HUES64 (cell line): Measurements from ENCODE around the gene IQCH.

Experiments used
- H3K27ac ChIP-seq: 2 replicates; pipeline ENCODE4 v1.7.0; 2013; ENCODE audit warnings: low read depth, low read length, inconsistent platforms
- H3K27me3 ChIP-seq: 2 replicates; pipeline ENCODE4 v1.6.1; 2013; ENCODE audit warnings: mild to moderate bottlenecking, low read length; ENCODE audit not compliant: insufficient read depth
- H3K36me3 ChIP-seq: 2 replicates; pipeline ENCODE4 v1.6.1; 2013; ENCODE audit warnings: mild to moderate bottlenecking, low read length; ENCODE audit not compliant: insufficient read depth
- H3K4me1 ChIP-seq: 2 replicates; pipeline ENCODE4 v1.6.1; 2013; ENCODE audit warnings: mild to moderate bottlenecking, low read length, moderate library complexity; ENCODE audit not compliant: insufficient read depth
- H3K4me3 ChIP-seq: 2 replicates; pipeline ENCODE4 v1.5.1; 2013; ENCODE audit warnings: mild to moderate bottlenecking, low read length, moderate library complexity
- H3K9ac ChIP-seq: 2 replicates; pipeline ENCODE4 v1.6.1; 2013; ENCODE audit warnings: mild to moderate bottlenecking, low read depth, low read length
- H3K9me3 ChIP-seq: 2 replicates; pipeline ENCODE4 v1.6.1; 2013; ENCODE audit warnings: low read depth, low read length; ENCODE audit not compliant: insufficient read depth
- WGBS: fragments of 150-250, 120-280 bp; methylation state at CpG from one replicate; pipeline ENCODE4 v1.1.7; 2013; ENCODE audit warnings: missing lambda C conversion rate; 5-methylcytosine and 5-hydroxymethylcytosine counted together

The IQCH gene

DNA sequence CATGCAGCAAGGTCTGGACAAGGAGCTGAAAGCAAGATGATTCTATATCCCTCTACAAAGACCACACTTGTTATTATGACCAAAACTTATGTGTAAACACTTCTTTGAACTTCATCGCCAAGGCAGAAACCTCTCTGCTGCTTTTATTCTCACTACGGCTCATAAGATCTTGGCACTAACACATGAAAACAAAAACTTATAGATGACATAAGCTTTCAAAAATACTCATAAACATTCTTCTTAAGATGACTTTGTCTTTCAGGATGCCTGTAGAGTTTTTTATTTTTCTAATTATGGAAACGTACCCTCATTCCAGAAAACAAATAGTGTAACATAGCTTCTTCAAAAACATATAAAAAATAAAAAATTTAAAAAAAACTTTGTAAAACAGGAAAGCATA is 253.8 kb downstream of the IQCH start:
- no peak overlapping the region for H3K27ac ChIP-seq
- 97% methylated on average over 2 of the region's 3 CpGs for WGBS
- no peaks in the 10 kb centered on the region for H3K27me3 ChIP-seq
- H3K9ac ChIP-seq: no peak overlapping the region
- no peak overlapping the region for H3K4me3 ChIP-seq
- no peaks in the 10 kb centered on the region for H3K36me3 ChIP-seq
- no peaks in the 10 kb centered on the region for H3K9me3 ChIP-seq
- H3K4me1 ChIP-seq: peaks cover 9% of the 10 kb centered on the region; the same call in 1 of the 2 replicates

GRCh38 chr15:67509918-67510317 is 255.3 kb downstream of the IQCH start:
- 95% methylated on average over 4 of the region's 4 CpGs for WGBS
- Histone ChIP-seq H3K9me3 (no peaks in the 10 kb centered on the region), H3K27ac (no peak overlapping the region), H3K4me3 (no peak overlapping the region), H3K9ac (no peak overlapping the region), H3K27me3 (no peaks in the 10 kb centered on the region), H3K4me1 (no peaks in the 10 kb centered on the region), H3K36me3 (no peaks in the 10 kb centered on the region)

GRCh38 chr15:67510597-67511190 is 256.1 kb downstream of the IQCH start:
- Histone ChIP-seq H3K9me3 (no peaks in the 10 kb centered on the region), H3K9ac (no peak overlapping the region), H3K27ac (no peak overlapping the region), H3K4me3 (no peak overlapping the region), H3K36me3 (no peaks in the 10 kb centered on the region), H3K4me1 (no peaks in the 10 kb centered on the region), H3K27me3 (no peaks in the 10 kb centered on the region)
- WGBS: 97% methylated on average over 6 of the region's 7 CpGs

- H3K4me1 ChIP-seq: no peaks in the 10 kb centered on the region
- no peak overlapping the region for H3K27ac ChIP-seq
- H3K4me3 ChIP-seq: no peak overlapping the region
- H3K9me3 ChIP-seq: no peaks in the 10 kb centered on the region
- H3K36me3 ChIP-seq: no peaks in the 10 kb centered on the region
- H3K9ac ChIP-seq: no peak overlapping the region
- no peaks in the 10 kb centered on the region for H3K27me3 ChIP-seq
- 96% methylated on average over 2 of the region's 3 CpGs for WGBS
These were observed 257.0 kb downstream of the IQCH start for GRCh38 chr15:67511606-67512005.

DNA sequence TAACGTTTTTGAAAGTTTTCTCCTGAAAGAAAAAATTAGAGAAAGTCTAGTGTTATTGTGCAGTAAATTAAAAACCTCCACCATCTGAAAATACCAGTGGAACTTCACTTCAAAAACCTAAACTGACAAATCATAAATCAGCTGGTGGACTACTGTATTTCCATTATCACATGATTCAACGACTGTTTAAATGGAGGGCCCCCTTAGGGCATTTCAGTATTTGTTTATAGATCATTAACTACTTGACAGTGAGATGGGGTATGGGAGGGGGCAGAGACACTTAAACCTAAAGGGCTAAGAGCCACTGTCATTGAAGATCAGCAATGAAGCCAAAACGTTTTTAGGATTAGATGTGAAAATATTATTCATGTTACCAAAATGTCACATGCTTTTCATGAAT is 257.6 kb downstream of the IQCH start:
- no peak overlapping the region for H3K27ac ChIP-seq

GRCh38 chr15:67512933-67513714 is 258.5 kb downstream of the IQCH start:
- no peaks in the 10 kb centered on the region for H3K27me3 ChIP-seq
- H3K9me3 ChIP-seq: no peaks in the 10 kb centered on the region
- no peak overlapping the region for H3K9ac ChIP-seq
- no peak overlapping the region for H3K27ac ChIP-seq
- H3K4me1 ChIP-seq: no peaks in the 10 kb centered on the region
- no peaks in the 10 kb centered on the region for H3K36me3 ChIP-seq
- no peak overlapping the region for H3K4me3 ChIP-seq
- WGBS: 86% methylated on average over 9 of the region's 9 CpGs

More for the DNA sequence above, 257.6 kb downstream of the IQCH start:
- H3K4me1 ChIP-seq: no peaks in the 10 kb centered on the region
- no peak overlapping the region for H3K4me3 ChIP-seq
- H3K36me3 ChIP-seq: no peaks in the 10 kb centered on the region
- no peak overlapping the region for H3K9ac ChIP-seq
- H3K27me3 ChIP-seq: no peaks in the 10 kb centered on the region
- no peaks in the 10 kb centered on the region for H3K9me3 ChIP-seq
- 89% methylated on average over 2 of the region's 3 CpGs for WGBS

DNA sequence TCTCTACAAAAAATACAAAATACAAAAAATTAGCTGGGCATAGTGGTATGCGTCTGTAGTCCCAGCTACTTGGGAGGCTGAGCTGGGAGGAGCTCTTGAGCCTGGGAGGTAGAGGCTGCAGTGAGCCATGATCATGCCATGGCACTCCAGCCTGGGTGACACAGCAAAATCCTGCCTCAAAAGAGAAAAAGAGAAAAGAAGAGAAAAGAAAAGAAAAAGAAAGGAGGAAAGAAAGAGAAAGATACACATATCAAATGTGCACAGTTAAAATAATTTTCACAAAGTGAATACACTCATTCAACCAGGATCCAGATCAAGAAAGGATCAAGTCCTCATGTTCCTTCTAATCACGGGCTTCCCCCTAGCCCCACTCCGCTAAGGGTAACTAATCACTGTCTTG is 260.5 kb downstream of the IQCH start:
- Histone ChIP-seq H3K36me3 (no peaks in the 10 kb centered on the region), H3K27me3 (no peaks in the 10 kb centered on the region), H3K4me1 (no peaks in the 10 kb centered on the region), H3K9ac (no peak overlapping the region), H3K9me3 (no peaks in the 10 kb centered on the region), H3K27ac (no peak overlapping the region), H3K4me3 (no peak overlapping the region)
- WGBS: 96% methylated on average over 3 of the region's 3 CpGs

- WGBS: no CpG with 5 or more reads among the region's 2 CpGs
- Histone ChIP-seq H3K4me3 (no peak overlapping the region), H3K9ac (no peak overlapping the region), H3K36me3 (no peaks in the 10 kb centered on the region), H3K4me1 (no peaks in the 10 kb centered on the region), H3K27ac (no peak overlapping the region), H3K27me3 (peaks cover 2% of the 10 kb centered on the region), H3K9me3 (no peaks in the 10 kb centered on the region)
These were observed 261.0 kb downstream of the IQCH start for GRCh38 chr15:67515557-67515956.

- Histone ChIP-seq H3K4me1 (peaks cover 24% of the 10 kb centered on the region), H3K4me3 (peak overlapping the region; percentile 77), H3K27ac (no peak overlapping the region), H3K27me3 (peaks cover 12% of the 10 kb centered on the region), H3K9ac (peak overlapping the region; percentile 94), H3K36me3 (no peaks in the 10 kb centered on the region), H3K9me3 (no peaks in the 10 kb centered on the region)
- 64% methylated on average over 23 of the region's 24 CpGs for WGBS
These were observed 265.9 kb downstream of the IQCH start for GRCh38 chr15:67520321-67521028.

DNA sequence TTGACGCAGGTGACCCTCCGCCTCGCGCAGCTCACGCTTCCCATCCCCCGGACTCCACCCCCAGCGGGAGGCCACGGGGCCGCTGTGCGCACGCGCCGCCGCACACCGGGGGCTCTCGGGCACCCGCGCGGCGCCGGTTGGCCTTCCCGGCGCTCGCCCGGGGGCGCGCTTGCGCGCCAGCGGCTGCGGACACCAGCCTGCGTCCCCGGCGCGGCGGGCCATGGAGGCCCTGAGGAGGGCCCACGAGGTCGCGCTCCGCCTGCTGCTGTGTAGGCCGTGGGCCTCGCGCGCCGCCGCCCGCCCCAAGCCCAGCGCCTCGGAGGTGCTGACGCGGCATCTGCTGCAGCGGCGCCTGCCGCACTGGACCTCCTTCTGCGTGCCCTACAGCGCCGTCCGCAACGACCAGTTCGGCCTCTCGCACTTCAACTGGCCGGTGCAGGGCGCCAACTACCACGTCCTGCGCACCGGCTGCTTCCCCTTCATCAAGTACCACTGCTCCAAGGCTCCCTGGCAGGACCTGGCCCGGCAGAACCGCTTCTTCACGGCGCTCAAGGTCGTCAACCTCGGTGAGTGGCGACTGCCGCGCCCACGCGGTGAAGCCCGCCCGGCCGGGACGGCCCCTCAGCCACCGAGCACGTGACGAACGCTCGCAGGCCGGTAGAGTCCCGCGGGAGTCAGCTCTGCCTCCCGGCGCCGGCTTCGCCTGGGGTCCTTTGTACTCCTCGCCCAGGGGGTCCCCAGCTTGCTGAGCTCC is 266.6 kb downstream of the IQCH start, which contains the start of gene C15orf61:
Gene C15orf61, plus strand, starts transcription at position 103 of the 754 bp plus-strand sequence. Its CDS starts 118 bp downstream, at position 221.
- no peaks in the 10 kb centered on the region for H3K9me3 ChIP-seq
- peaks cover 24% of the 10 kb centered on the region for H3K4me1 ChIP-seq
- H3K9ac ChIP-seq: peak within 1 kb of the TSS; percentile 94
- peaks cover 12% of the 10 kb centered on the region for H3K27me3 ChIP-seq
- no peaks in the 10 kb centered on the region for H3K36me3 ChIP-seq
- peak within 1 kb of the TSS; percentile 73 for H3K27ac ChIP-seq
- H3K4me3 ChIP-seq: peak within 1 kb of the TSS; percentile 77
- under 1% methylated on average over 94 of the region's 94 CpGs for WGBS
